ENCODE data around the gene RARS2.

DNA sequence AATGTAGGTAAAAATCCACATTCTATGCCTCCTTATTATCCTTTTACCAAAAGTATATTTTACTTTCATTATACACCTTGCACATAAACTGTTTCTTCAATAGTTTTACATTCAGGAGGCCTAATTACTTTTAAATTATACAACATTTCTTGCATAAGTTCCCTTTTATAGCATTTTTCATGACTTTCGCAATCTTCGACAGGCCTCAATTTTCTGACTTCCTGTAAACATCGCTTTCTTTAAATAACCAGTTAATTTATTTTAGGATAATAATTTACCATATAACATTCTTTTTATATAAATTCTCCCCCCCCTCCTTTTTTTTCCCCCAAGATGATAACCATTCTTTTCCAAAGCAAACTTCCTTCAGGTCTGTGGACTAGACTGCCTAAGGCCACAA lies 107.9 kb downstream of the RARS2 start:
- no peak for TF ChIP-seq POLR2A (IDR thresholded peaks at IDR 0.05; ENCODE audit: extremely low read depth, insufficient read length)
- TF ChIP-seq, protein P1, sequence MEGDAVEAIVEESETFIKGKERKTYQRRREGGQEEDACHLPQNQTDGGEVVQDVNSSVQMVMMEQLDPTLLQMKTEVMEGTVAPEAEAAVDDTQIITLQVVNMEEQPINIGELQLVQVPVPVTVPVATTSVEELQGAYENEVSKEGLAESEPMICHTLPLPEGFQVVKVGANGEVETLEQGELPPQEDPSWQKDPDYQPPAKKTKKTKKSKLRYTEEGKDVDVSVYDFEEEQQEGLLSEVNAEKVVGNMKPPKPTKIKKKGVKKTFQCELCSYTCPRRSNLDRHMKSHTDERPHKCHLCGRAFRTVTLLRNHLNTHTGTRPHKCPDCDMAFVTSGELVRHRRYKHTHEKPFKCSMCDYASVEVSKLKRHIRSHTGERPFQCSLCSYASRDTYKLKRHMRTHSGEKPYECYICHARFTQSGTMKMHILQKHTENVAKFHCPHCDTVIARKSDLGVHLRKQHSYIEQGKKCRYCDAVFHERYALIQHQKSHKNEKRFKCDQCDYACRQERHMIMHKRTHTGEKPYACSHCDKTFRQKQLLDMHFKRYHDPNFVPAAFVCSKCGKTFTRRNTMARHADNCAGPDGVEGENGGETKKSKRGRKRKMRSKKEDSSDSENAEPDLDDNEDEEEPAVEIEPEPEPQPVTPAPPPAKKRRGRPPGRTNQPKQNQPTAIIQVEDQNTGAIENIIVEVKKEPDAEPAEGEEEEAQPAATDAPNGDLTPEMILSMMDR (IDR thresholded peaks at IDR 0.05; ENCODE audit: low read depth, low read length): no peak
- TF ChIP-seq, protein P2, sequence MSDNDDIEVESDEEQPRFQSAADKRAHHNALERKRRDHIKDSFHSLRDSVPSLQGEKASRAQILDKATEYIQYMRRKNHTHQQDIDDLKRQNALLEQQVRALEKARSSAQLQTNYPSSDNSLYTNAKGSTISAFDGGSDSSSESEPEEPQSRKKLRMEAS (IDR thresholded peaks at IDR 0.05; ENCODE audit: low read depth, low read length): no peak

All from NB4 (cell line).